ENCODE data around the gene ZNF775. TPM values are rescaled to one million over a fixed set of nuclear protein-coding genes. Genes with fewer than 3 reads are reported as not detected.

Gene ZNF775
- total RNA-seq, 1 donor from 2014 or later: 8.6 TPM

DNA sequence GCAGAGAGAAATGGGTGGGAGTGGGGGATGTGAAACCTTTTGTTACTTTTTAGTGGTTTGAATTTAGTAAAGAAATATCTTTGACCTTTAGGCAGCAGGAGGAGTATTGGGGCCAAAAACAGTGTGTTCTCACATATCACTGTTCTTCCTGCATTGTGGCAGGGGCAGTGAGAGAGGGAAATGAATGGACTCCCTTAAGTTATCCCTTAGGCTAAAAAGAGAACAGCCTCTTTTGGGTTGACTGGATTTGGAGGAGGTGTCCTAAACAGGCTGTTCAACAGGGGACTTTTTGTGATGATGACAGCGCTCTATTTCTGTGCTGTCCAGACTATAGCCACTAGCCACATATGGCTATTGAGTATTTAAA, 22.3 kb downstream of the ZNF775 start:
- TF ChIP-seq, protein P1, sequence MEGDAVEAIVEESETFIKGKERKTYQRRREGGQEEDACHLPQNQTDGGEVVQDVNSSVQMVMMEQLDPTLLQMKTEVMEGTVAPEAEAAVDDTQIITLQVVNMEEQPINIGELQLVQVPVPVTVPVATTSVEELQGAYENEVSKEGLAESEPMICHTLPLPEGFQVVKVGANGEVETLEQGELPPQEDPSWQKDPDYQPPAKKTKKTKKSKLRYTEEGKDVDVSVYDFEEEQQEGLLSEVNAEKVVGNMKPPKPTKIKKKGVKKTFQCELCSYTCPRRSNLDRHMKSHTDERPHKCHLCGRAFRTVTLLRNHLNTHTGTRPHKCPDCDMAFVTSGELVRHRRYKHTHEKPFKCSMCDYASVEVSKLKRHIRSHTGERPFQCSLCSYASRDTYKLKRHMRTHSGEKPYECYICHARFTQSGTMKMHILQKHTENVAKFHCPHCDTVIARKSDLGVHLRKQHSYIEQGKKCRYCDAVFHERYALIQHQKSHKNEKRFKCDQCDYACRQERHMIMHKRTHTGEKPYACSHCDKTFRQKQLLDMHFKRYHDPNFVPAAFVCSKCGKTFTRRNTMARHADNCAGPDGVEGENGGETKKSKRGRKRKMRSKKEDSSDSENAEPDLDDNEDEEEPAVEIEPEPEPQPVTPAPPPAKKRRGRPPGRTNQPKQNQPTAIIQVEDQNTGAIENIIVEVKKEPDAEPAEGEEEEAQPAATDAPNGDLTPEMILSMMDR (conservative IDR thresholded peaks at IDR 0.05; ENCODE audit: low read depth, low read length): no peak
- no peak overlapping the region for H3K4me3 ChIP-seq (ENCODE audit: low read depth, low read length)
- no peak for DNase-seq (ENCODE audit: low read depth)

DNA sequence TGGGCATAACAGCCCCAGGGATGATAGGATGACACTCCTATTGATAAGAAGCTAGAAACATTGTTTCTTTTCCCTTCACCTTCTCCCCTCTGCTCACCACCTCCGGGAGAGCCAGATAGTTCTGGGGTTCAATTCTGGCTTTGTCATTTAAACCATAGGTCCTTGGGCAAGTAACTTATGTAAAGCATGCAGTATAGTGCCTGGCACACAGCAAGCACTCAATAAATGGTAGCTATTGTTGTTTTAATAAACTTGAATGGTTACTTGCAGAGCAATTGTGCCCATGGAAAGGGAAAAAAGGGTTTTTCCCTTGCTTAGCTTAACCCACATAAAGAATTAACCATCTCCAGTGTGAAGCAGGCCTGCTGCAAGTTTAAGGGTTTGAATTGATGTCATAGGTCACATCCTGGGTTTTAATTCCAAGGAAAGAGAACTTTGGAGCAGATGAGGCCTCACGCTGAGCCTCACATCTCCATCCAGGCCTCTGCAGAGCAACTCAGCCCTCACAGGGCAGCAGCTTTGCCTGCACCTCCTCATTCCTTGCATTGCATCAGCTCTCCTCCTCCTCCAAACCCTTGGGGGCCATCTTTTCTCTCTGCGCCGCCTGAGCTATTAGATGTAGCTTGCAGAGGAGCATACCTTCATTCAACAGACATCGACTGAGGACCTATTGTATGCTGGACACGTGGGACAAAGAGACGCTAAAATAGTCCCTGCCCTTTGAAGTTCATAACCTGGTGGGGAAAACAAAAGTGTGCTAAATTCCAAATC, 22.9 kb downstream of the ZNF775 start:
- TF ChIP-seq, protein P1 (conservative IDR thresholded peaks at IDR 0.05; ENCODE audit: low read depth, low read length): no peak
- DNase-seq (ENCODE audit: low read depth): no peak
- H3K4me3 ChIP-seq (ENCODE audit: low read depth, low read length): no peak overlapping the region

DNA sequence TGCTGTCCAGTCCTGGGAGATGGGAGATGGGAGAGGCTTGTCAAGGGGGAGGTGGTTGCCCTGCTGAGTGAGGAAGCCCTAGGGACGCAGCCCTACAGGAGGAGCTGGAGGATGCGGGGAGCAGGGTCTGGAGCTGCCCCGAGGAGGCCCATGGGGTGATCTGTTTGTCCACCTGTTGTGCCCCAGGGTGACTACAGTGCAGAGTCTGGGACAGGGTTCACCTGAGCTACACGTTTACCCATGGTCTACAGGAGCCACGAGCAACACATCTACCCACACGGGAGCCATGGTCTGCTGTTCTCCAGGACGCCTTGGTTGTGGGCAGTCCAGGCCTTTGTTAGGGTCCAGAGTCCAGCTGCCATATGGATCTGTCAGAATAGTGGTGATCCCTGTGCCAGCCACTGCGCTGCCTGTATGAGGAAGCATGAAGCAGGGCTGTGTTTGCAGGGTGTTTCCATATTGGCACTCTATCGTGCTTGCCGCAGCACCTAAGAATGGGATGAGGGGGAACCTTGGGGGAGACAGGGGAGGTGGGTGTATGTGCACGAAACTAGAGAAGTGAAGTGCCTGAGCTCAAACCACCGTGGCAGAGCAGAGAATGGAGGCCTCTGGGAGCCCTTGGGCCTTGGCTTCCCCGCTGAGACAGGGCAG, 23.7 kb downstream of the ZNF775 start:
- TF ChIP-seq, protein P1 (conservative IDR thresholded peaks at IDR 0.05; ENCODE audit: low read depth, low read length): no peak
- no peak for DNase-seq (ENCODE audit: low read depth)
- no peak overlapping the region for H3K4me3 ChIP-seq (ENCODE audit: low read depth, low read length)

DNA sequence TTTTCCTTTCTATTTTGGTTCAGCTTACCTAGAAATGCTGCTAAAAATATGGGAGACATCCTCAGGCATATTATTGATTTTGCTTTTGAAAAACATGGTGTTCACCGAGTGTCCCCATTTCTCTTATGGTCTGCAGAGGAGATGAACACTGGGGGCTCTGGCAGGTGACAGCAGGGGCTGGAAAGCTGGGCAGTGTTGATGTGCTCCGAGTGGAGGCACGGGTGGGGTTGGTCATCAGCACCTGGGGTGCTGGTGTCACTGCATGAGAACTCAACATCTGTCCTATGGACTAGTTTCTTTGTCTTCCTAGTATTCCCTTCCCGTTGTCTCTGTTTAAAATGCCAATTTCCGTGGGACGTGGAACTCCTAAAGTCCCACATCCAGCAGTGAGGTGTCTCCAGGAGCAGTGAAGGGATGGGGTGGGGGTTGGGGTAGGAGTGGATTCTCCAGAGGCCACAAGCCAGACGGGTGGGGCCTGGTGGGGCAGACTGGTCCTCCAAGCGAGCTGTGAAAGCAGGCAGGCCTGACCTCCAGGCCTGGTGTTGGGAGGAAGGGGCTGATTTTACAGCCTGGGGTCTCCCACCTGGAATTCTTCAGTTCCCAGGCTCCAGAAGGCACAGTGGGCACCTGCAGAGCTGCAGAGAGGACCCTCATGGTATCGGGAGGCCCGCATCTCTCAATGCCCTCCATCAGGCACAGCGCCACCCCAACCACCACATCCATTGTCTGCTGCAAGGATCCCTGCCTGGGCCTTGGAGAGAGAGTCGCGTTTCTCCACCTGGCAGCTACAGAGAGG, 24.4 kb downstream of the ZNF775 start:
- DNase-seq (ENCODE audit: low read depth): no peak
- TF ChIP-seq, protein P1 (conservative IDR thresholded peaks at IDR 0.05; ENCODE audit: low read depth, low read length): no peak

DNA sequence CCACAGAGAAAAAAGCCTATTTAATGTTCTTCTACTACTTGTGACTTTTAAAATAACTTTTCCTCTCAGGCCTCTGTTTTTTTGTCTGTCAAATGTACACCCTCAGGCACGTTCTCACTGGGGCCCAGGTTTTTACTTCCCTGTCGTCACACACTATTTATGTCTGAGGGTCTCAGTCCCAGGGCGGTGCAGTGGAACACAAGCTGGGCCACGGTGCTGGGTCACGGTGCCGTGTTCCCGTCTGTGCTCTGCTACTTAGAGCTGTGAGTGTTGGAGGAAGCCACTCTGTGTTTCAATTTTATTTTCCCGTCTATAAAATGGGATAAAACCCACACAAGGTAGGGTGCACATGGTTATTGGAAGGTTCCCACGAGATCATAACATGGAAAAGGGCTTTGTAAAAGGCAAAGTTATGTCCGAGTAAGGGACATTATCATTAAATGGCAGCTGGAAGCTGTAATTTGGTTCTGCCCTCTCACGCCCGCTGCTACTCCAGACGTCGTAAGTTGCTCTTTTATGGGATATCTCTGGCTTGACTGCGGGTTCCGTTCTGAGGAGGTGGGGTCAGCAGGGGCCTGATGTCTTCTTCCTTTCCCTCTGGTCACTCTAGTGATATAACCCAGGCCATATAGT, 25.2 kb downstream of the ZNF775 start:
- no peak for DNase-seq (ENCODE audit: low read depth)
- TF ChIP-seq, protein P1 (conservative IDR thresholded peaks at IDR 0.05; ENCODE audit: low read depth, low read length): no peak
- H3K4me3 ChIP-seq (ENCODE audit: low read depth, low read length): peak overlapping the region; percentile 67

More for the DNA sequence above, 24.4 kb downstream of the ZNF775 start:
- H3K4me3 ChIP-seq (ENCODE audit: low read depth, low read length): no peak overlapping the region

DNA sequence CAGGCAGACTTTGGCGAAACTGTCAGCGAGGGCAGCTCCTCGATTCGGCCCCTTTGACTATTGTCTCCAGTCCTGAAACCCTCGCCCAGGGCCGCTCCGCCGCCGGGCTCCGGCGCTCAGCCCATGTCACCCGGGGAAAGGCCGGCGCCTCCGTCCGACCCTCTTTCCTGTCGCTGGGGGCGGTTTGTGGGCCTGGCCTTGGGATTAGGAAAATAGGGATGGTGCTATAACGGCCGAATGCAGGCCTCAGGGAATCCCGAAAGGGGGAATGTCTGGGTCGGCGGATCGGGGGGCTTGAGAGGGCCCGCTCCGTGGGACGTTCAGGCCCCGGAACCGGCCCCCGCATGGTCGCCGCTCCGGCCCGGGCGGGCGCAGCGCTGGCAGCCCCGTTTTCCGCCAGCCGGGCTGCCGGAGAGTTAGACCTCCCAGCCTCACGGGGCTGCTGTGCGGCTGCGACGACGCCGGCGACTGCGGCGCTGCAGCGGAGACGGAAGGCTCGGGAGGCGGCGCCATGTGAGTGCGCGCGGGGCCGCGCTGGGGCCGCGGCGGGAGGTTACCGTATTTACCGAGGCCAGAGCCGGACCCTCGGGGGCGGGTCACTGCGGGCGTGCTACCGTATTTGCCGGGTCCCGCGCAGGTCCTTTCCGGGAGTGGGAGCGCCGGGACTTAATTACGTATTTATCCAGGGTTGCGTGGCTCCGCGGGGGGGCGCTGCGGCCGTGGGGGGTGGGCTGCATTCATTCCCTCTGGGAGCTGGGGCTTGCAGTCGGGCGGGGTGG, 25.9 kb downstream of the ZNF775 start:
- DNase-seq (ENCODE audit: low read depth): no peak
- peak overlapping the region; percentile 67 for H3K4me3 ChIP-seq (ENCODE audit: low read depth, low read length)
- TF ChIP-seq, protein P1 (conservative IDR thresholded peaks at IDR 0.05; ENCODE audit: low read depth, low read length): peak; percentile 26

All from epithelial cell of proximal tubule (primary cell).